Measurements from ENCODE around the gene C1RL.

DNA sequence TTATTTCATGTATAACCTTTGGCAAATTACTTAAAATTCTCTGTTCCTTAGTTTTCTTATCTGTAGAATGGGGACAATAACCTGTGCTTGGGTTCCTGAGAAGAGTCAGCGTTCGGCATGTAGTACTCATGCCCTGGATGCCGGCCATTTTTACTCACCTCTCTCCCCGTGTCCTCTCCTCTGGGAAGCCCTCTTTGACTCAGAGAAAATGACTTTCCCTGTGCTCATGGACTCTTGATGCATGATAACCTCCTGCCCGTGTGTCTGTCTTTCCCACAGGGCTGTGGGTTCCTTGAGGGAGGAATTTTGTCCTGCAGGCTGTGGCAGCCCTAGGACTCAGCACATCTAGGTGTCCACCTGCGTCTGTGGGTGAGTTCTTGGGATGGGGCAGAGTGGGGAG is 5.8 kb upstream of the C1RL start:
- TF ChIP-seq, protein P1, sequence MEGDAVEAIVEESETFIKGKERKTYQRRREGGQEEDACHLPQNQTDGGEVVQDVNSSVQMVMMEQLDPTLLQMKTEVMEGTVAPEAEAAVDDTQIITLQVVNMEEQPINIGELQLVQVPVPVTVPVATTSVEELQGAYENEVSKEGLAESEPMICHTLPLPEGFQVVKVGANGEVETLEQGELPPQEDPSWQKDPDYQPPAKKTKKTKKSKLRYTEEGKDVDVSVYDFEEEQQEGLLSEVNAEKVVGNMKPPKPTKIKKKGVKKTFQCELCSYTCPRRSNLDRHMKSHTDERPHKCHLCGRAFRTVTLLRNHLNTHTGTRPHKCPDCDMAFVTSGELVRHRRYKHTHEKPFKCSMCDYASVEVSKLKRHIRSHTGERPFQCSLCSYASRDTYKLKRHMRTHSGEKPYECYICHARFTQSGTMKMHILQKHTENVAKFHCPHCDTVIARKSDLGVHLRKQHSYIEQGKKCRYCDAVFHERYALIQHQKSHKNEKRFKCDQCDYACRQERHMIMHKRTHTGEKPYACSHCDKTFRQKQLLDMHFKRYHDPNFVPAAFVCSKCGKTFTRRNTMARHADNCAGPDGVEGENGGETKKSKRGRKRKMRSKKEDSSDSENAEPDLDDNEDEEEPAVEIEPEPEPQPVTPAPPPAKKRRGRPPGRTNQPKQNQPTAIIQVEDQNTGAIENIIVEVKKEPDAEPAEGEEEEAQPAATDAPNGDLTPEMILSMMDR (conservative IDR thresholded peaks at IDR 0.05; ENCODE audit: low read depth, low read length) = no peak
- TF ChIP-seq POLR2A (IDR thresholded peaks at IDR 0.05; ENCODE audit: low read depth, low read length) (no peak), MXI1 (IDR thresholded peaks at IDR 0.05; ENCODE audit: borderline replicate concordance, low read depth, low read length) (no peak), SMC3 (IDR thresholded peaks at IDR 0.05; ENCODE audit: low read depth, low read length) (no peak), RAD21 (IDR thresholded peaks at IDR 0.05; ENCODE audit: low read length) (no peak), FOS (IDR thresholded peaks at IDR 0.05; ENCODE audit: low read depth, low read length) (no peak)
- TF ChIP-seq, protein P2, sequence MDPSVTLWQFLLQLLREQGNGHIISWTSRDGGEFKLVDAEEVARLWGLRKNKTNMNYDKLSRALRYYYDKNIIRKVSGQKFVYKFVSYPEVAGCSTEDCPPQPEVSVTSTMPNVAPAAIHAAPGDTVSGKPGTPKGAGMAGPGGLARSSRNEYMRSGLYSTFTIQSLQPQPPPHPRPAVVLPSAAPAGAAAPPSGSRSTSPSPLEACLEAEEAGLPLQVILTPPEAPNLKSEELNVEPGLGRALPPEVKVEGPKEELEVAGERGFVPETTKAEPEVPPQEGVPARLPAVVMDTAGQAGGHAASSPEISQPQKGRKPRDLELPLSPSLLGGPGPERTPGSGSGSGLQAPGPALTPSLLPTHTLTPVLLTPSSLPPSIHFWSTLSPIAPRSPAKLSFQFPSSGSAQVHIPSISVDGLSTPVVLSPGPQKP (IDR thresholded peaks at IDR 0.05; ENCODE audit: borderline replicate concordance, low read depth, low read length) = no peak

Measured in IMR-90 (cell line).